ENCODE measurements around the gene PPM1M. TPM values are rescaled to one million over a fixed set of nuclear protein-coding genes. Genes with fewer than 3 reads are reported as not detected.

PPM1M gene
- polyA plus RNA-seq, 4 donors = 1.8 to 9.3 (median 8.3) TPM

DNA sequence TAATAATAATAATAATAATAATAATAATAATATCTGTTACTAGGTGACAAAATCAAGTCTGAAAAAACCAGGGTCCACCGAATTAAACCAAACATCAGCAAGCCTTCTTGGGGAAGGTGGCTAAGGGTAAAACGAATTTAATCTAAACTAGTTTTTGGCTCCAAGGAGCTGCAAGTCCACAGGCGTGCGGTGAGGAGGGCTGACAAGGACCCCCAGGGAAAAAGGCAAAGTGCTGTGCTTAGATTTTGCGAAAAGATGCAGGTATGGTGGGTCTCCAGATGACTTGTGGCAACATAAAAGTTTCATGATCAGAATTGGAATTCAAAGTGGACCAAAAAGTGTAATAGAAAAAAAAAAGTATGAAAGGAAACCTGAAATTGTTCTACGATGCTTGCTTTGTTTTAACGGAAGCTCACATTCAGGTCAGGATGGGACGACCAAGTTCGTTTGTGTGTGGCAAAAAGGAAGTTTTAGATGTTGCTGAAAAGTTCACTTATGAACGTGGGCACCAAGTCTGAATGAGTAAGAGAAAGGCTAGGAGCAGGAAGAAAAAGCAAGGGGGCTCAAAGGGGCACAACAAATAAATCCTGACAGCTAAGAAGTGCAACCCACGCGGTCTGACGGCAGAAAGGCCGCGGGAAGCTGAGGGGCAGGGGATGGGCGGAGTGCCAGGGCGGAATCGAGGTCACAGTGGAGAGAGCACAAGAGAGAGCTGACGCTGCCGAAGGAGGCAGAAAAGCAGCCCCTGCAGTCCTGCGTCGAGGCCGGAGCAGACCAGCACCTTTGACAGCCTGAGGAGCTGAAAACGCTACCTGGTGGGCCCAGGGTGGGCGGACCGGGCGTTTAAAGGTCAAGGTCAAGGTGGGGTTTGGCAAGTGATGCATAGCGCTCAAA is 31.8 kb downstream of the PPM1M start:
- peaks cover 3 to 34% (median 23%) of the 10 kb centered on the region in 3 donors for H3K4me1 ChIP-seq (ENCODE audit: control insufficient read depth in 3 of 3, insufficient read depth in 2 of 3, low read depth in 1 of 3, low read length in 2 of 3)

DNA sequence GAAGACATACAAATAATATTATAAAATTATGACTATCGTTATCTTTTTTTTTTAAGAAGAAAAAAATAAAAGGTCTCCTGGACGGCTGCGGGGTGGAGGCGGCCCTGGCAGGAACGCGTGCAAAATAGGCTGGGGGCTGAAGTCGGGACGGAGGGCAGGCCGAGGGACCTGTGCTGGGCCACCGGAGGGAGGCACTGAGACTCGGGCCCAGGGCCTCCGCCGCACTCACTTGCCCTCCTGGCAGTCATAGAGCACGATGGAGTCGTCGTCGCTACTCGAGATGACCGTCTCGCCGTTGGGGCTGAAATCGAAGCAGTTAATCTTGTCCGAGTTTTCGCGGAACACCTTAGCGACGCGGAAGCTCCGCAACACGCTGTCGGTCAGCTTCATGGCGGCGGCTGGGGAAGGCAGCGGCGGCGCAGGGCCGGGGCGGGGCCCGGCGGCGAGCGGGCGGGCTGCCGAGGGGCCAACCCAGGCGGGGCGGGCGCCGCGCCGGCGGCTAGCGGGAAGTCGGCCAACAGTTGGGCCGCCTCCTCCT is 32.5 kb downstream of the PPM1M start:
- WGBS, 3 donors = 0 to 1% (median 0%) methylated on average over 47 to 54 of the region's 54 CpGs
- Histone ChIP-seq H3K4me1 (ENCODE audit: control insufficient read depth in 3 of 3, insufficient read depth in 2 of 3, low read depth in 1 of 3, low read length in 2 of 3) (peaks cover 2 to 41% (median 20%) of the 10 kb centered on the region in 3 donors), H3K4me3 (ENCODE audit: low read depth in 1 of 3, low read length in 3 of 3) (peak overlapping the region; percentile 83 to 96 (median 88)), H3K36me3 (ENCODE audit: control insufficient read depth in 3 of 3, insufficient read depth in 2 of 3, low read depth in 1 of 3, low read length in 3 of 3) (peaks cover 0 to 26% (median 2%) of the 10 kb centered on the region in 3 donors), H3K9me3 (ENCODE audit: control insufficient read depth in 2 of 2, insufficient read depth in 1 of 2, low read depth in 1 of 2, low read length in 1 of 2) (no peaks in the 10 kb centered on the region), H3K27me3 (ENCODE audit: control insufficient read depth in 3 of 3, insufficient read depth in 3 of 3, low read length in 3 of 3) (no peaks in the 10 kb centered on the region), H3K27ac (ENCODE audit: low read depth in 1 of 3, low read length in 2 of 3) (peak overlapping the region; percentile 95 to 99 (median 97))
- peak in 1 of 2 donors; percentile 60 for DNase-seq
- FAIRE-seq = no peak

More for the DNA sequence above, 31.8 kb downstream of the PPM1M start:
- no peaks in the 10 kb centered on the region for H3K27me3 ChIP-seq (ENCODE audit: control insufficient read depth in 3 of 3, insufficient read depth in 3 of 3, low read length in 3 of 3)
- FAIRE-seq (no peak), DNase-seq (peak; percentile 70 to 77)
- H3K27ac ChIP-seq (ENCODE audit: low read depth in 1 of 3, low read length in 2 of 3) = peak overlapping the region; percentile 95 to 99 (median 97)
- H3K9me3 ChIP-seq (ENCODE audit: control insufficient read depth in 2 of 2, insufficient read depth in 1 of 2, low read depth in 1 of 2, low read length in 1 of 2) = no peaks in the 10 kb centered on the region
- WGBS, 3 donors = 0 to 1% (median 1%) methylated on average over 28 of the region's 28 CpGs
- peaks cover 0 to 29% (median 2%) of the 10 kb centered on the region in 3 donors for H3K36me3 ChIP-seq (ENCODE audit: control insufficient read depth in 3 of 3, insufficient read depth in 2 of 3, low read depth in 1 of 3, low read length in 3 of 3)
- peak overlapping the region; percentile 83 to 96 (median 88) for H3K4me3 ChIP-seq (ENCODE audit: low read depth in 1 of 3, low read length in 3 of 3)

DNA sequence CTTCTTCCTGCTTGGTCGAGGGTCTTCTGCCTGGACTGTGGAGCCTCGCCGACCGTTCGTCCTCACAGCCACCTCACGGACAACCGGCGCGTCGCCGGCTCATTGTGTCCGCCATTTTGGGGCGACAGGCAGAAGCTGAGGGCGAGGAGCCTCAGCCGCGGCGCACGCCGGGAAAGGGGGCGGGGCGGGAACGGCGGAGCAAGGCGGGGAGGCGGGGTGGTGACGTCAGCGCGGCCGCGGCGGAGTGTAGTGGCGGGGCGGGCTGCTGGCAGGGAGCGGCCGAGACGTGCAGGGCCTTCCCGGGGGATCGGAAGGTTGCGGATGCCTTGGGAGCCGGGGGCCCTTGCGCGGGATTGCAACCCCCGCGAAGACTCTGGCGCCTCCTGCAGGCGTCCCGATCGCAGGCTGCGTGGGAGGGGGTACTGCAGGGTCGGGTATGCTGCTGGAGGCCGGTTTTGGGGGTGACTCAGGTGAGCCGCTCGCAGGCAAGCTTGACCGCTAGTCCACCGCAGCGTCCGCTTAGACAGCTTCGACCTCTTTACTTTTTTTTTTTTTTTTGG is 33.0 kb downstream of the PPM1M start, which contains the start of gene WDR82:
Gene WDR82, minus strand, starts transcription at position 140 of the 560 bp plus-strand sequence. CDS start 288 bp downstream, outside the sequence.
- H3K4me1 ChIP-seq (ENCODE audit: control insufficient read depth in 3 of 3, insufficient read depth in 2 of 3, low read depth in 1 of 3, low read length in 2 of 3) = peaks cover 6 to 41% (median 22%) of the 10 kb centered on the region in 3 donors
- H3K27ac ChIP-seq (ENCODE audit: low read depth in 1 of 3, low read length in 2 of 3) = peak within 1 kb of the TSS; percentile 95 to 99 (median 97)
- DNase-seq = peak; percentile 92 to 98
- H3K9me3 ChIP-seq (ENCODE audit: control insufficient read depth in 2 of 2, insufficient read depth in 1 of 2, low read depth in 1 of 2, low read length in 1 of 2) = no peaks in the 10 kb centered on the region
- 0 to 1% (median 1%) methylated on average over 47 to 58 of the region's 58 CpGs for WGBS, 3 donors
- H3K36me3 ChIP-seq (ENCODE audit: control insufficient read depth in 3 of 3, insufficient read depth in 2 of 3, low read depth in 1 of 3, low read length in 3 of 3) = peaks cover 0 to 22% (median 2%) of the 10 kb centered on the region in 3 donors
- FAIRE-seq = no peak
- peak within 1 kb of the TSS; percentile 83 to 96 (median 88) for H3K4me3 ChIP-seq (ENCODE audit: low read depth in 1 of 3, low read length in 3 of 3)
- no peaks in the 10 kb centered on the region for H3K27me3 ChIP-seq (ENCODE audit: control insufficient read depth in 3 of 3, insufficient read depth in 3 of 3, low read length in 3 of 3)

DNA sequence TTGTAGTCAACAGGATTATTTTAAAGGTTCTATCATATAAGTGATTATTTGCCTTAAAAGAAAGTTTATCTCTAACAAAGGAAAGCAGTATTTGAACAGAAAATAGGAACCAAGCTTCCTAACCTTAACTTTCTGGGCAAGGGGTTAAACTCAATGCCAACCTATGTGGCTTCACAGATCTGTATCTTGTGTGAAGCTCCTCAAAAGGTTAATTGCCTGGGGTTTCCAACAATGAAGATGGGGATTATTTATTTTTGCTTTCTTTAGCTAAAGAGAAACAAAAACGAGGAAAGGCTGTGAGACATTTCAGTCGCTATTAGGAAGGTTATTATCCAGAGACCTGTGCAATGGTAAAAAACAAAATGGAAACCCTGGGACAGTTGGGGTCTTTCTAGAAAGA is 34.0 kb downstream of the PPM1M start:
- Histone ChIP-seq H3K4me3 (ENCODE audit: low read depth in 1 of 3, low read length in 3 of 3) (peak overlapping the region in 1 of 3 donors; percentile 96), H3K4me1 (ENCODE audit: control insufficient read depth in 3 of 3, insufficient read depth in 2 of 3, low read depth in 1 of 3, low read length in 2 of 3) (peaks cover 8 to 51% (median 13%) of the 10 kb centered on the region in 3 donors), H3K9me3 (ENCODE audit: control insufficient read depth in 2 of 2, insufficient read depth in 1 of 2, low read depth in 1 of 2, low read length in 1 of 2) (no peaks in the 10 kb centered on the region), H3K27ac (ENCODE audit: low read depth in 1 of 3, low read length in 2 of 3) (peak overlapping the region in 2 of 3 donors; percentile 97 to 99), H3K27me3 (ENCODE audit: control insufficient read depth in 3 of 3, insufficient read depth in 3 of 3, low read length in 3 of 3) (no peaks in the 10 kb centered on the region), H3K36me3 (ENCODE audit: control insufficient read depth in 3 of 3, insufficient read depth in 2 of 3, low read depth in 1 of 3, low read length in 3 of 3) (peaks cover 0 to 19% (median 2%) of the 10 kb centered on the region in 3 donors)
- no peak for FAIRE-seq
- WGBS, 3 donors = 25 to 42% (median 37%) methylated on average over 2 of the region's 2 CpGs
- no peak for DNase-seq

DNA sequence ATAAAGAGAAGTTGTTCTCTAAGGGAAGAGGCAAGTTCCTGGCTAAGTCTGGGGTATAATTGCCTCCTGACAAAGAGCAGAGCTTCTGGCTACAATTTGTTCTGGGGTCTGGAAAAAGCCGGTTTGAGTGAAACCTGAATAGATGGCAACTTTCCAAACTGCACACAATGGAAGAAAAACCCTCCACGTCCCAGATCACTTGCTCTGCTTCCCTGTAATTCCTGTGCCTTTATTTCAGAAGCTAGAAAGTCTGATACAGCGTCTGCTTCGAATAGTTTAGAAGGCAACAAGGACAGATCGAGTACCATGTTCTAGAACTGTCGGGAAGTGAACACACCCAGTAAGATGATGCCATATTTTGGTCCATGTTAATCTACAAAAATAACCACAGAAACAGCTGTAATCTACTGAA is 34.5 kb downstream of the PPM1M start:
- Histone ChIP-seq H3K27me3 (ENCODE audit: control insufficient read depth in 3 of 3, insufficient read depth in 3 of 3, low read length in 3 of 3) (no peaks in the 10 kb centered on the region), H3K36me3 (ENCODE audit: control insufficient read depth in 3 of 3, insufficient read depth in 2 of 3, low read depth in 1 of 3, low read length in 3 of 3) (peaks cover 0 to 15% (median 2%) of the 10 kb centered on the region in 3 donors), H3K27ac (ENCODE audit: low read depth in 1 of 3, low read length in 2 of 3) (peak overlapping the region; percentile 33 to 97 (median 67)), H3K9me3 (ENCODE audit: control insufficient read depth in 2 of 2, insufficient read depth in 1 of 2, low read depth in 1 of 2, low read length in 1 of 2) (no peaks in the 10 kb centered on the region), H3K4me3 (ENCODE audit: low read depth in 1 of 3, low read length in 3 of 3) (no peak overlapping the region), H3K4me1 (ENCODE audit: control insufficient read depth in 3 of 3, insufficient read depth in 2 of 3, low read depth in 1 of 3, low read length in 2 of 3) (peaks cover 8 to 55% (median 13%) of the 10 kb centered on the region in 3 donors)
- WGBS, 3 donors = 48 to 65% (median 54%) methylated on average over 6 of the region's 6 CpGs
- DNase-seq = no peak
- FAIRE-seq = no peak

DNA sequence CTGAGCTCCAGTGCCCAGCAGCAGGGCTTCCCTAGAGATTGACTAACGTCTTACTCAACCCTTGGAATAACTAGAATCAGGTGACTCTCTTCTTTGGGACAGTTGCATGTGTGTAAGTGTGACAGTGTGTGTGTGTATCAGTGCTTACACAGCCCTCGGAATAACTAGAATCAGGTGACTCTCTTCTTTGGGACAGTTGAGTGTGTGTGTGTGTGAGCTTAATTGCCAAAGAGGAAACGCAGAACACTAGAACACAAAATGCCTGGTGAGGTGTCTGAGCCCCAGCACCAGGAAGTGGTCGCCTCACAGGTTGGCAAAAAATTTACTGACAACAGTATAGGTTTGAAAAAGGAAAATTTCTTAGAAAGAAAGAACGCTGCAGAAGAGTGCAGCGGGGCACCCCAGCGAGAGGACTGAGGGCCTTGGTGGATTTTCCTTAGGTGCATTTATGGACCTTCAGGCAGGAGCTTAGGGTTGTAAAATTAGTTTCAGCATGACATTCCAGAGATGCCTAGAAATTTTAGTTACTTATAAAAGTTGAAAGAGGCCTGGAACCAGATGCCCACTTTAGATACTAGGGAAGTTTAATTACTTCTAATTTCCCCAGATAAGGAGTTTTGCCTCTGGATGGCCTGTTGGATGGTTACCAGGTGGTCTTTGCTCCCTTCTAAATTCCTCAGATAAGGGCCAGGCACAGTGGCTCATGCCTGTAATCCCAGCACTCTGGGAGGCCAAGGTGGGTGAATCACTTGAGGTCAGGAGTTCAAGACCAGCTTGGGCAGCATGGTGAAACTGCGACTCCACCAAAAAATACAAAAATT is 36.6 kb downstream of the PPM1M start:
- H3K9me3 ChIP-seq (ENCODE audit: control insufficient read depth in 2 of 2, insufficient read depth in 1 of 2, low read depth in 1 of 2, low read length in 1 of 2) = no peaks in the 10 kb centered on the region
- no peaks in the 10 kb centered on the region for H3K27me3 ChIP-seq (ENCODE audit: control insufficient read depth in 3 of 3, insufficient read depth in 3 of 3, low read length in 3 of 3)
- FAIRE-seq (no peak), DNase-seq (peak; percentile 73 to 75)
- 21 to 50% (median 22%) methylated on average over 8 of the region's 8 CpGs for WGBS, 3 donors
- no peak overlapping the region for H3K4me3 ChIP-seq (ENCODE audit: low read depth in 1 of 3, low read length in 3 of 3)
- H3K27ac ChIP-seq (ENCODE audit: low read depth in 1 of 3, low read length in 2 of 3) = peak overlapping the region; percentile 76 to 86 (median 80)
- H3K4me1 ChIP-seq (ENCODE audit: control insufficient read depth in 3 of 3, insufficient read depth in 2 of 3, low read depth in 1 of 3, low read length in 2 of 3) = peaks cover 8 to 64% (median 17%) of the 10 kb centered on the region in 3 donors
- H3K36me3 ChIP-seq (ENCODE audit: control insufficient read depth in 3 of 3, insufficient read depth in 2 of 3, low read depth in 1 of 3, low read length in 3 of 3) = peaks cover 0 to 13% (median 2%) of the 10 kb centered on the region in 3 donors

DNA sequence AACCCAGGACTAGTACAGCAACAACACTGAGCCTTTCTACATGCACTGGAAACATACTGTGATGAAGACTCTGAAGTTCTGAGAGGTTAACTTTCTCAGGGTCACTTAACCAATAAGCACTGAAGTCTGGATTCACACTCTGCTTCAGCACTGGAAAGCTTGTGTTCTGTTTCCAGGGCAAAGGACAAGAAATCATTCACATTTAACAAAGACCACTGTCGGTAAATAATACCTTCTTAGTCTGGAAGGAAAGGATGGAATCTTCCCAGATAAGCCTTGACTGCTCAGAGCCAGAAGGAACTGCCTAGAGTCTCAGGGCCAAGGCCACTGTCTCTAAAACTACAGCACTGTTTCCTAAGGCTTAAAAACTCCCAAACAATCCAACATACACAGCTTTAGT is 37.7 kb downstream of the PPM1M start:
- WGBS, 3 donors = 13 to 59% (median 29%) methylated on average over 1 of the region's 1 CpG
- peak in 1 of 2 donors; percentile 47 for DNase-seq
- Histone ChIP-seq H3K36me3 (ENCODE audit: control insufficient read depth in 3 of 3, insufficient read depth in 2 of 3, low read depth in 1 of 3, low read length in 3 of 3) (peaks cover 0 to 10% (median 2%) of the 10 kb centered on the region in 3 donors), H3K27ac (ENCODE audit: low read depth in 1 of 3, low read length in 2 of 3) (peak overlapping the region; percentile 56 to 80 (median 64)), H3K4me3 (ENCODE audit: low read depth in 1 of 3, low read length in 3 of 3) (no peak overlapping the region), H3K4me1 (ENCODE audit: control insufficient read depth in 3 of 3, insufficient read depth in 2 of 3, low read depth in 1 of 3, low read length in 2 of 3) (peaks cover 8 to 65% (median 17%) of the 10 kb centered on the region in 3 donors), H3K27me3 (ENCODE audit: control insufficient read depth in 3 of 3, insufficient read depth in 3 of 3, low read length in 3 of 3) (no peaks in the 10 kb centered on the region), H3K9me3 (ENCODE audit: control insufficient read depth in 2 of 2, insufficient read depth in 1 of 2, low read depth in 1 of 2, low read length in 1 of 2) (no peaks in the 10 kb centered on the region)
- no peak for FAIRE-seq
